Gastrocnemius medialis (tissue), 4 donors: ENCODE results near the gene FXYD7.

Experiments
- CTCF ChIP-seq, 5 experiments: fragments of 450-650 bp in 3 of 5; fragments of 200-600 bp in 2 of 5; sonication (generic) in 2 of 5; IDR thresholded peaks in 4 of 5; conservative IDR thresholded peaks in 1 of 5; 1 replicate in 4 of 5; 2 replicates in 1 of 5; pipeline ENCODE4 v1.5.1; 2016 to 2019; ENCODE audit warnings: antibody characterized with exemption in 5 of 5, mild to moderate bottlenecking in 3 of 5, moderate library complexity in 3 of 5
- POLR2A ChIP-seq, 2 donors: fragments of 450-650 bp; IDR thresholded peaks; one replicate each; pipeline ENCODE4 v1.6.1; 2017; ENCODE audit warnings: antibody characterized with exemption in 2 of 2, mild to moderate bottlenecking in 2 of 2, moderate library complexity in 2 of 2

GRCh38 chr19:35138305-35138892 lies 4.7 kb upstream of the FXYD7 start, which contains the start of gene FXYD1:
- no peak for TF ChIP-seq POLR2A (IDR thresholded peaks at IDR 0.05)
- TF ChIP-seq CTCF (IDR thresholded peaks at IDR 0.05 in 4 of 5, conservative IDR thresholded peaks at IDR 0.05 in 1 of 5), result no peak
